Colonic mucosa (tissue), 4 donors: ENCODE data around the gene MARK1. TPM values are rescaled to one million over a fixed set of nuclear protein-coding genes. Genes with fewer than 3 reads are reported as not detected.

Experiments
- DNase-seq: peaks from one replicate; pipeline ENCODE4 v3.0.0-alpha.2; 2020
- H3K27ac ChIP-seq: fragments of 200-600 bp; one replicate; pipeline ENCODE4 v1.8.0; 2021
- H3K27me3 ChIP-seq: fragments of 200-600 bp; one replicate; pipeline ENCODE4 v1.8.0; 2021
- H3K36me3 ChIP-seq: fragments of 200-600 bp; one replicate; pipeline ENCODE4 v1.8.0; 2021
- H3K4me1 ChIP-seq: fragments of 200-600 bp; one replicate; pipeline ENCODE4 v1.8.0; 2021; ENCODE audit warnings: mild to moderate bottlenecking
- H3K4me3 ChIP-seq: fragments of 200-600 bp; one replicate; pipeline ENCODE4 v1.8.0; 2021
- H3K9ac ChIP-seq, 2 donors: one replicate each; pipeline ENCODE4 v1.7.0; 2013; ENCODE audit warnings: control low read depth in 2 of 2, low read depth in 2 of 2, low read length in 2 of 2
- H3K9me3 ChIP-seq: fragments of 200-600 bp; one replicate; pipeline ENCODE4 v1.8.0; 2021
- CTCF ChIP-seq: fragments of 200-600 bp; IDR thresholded peaks from one replicate; pipeline ENCODE4 v1.8.0; 2022; ENCODE audit warnings: antibody characterized with exemption, mild to moderate bottlenecking
- intact Hi-C: fragments of 100-400 bp; cut with DNase I; formaldehyde crosslinking; loops from one replicate; pipeline ENCODE4 v1.14.1; 2022
- total RNA-seq, 2 donors: library from RNA; stranded (reverse); fragmentation: NEBNext Ultra II Directional in 1 of 2; extraction: Animal tissue kit (Norgen Biotek cat#: 25700) in 1 of 2; gene quantifications; one replicate each; pipeline ENCODE4 v1.2.1, GENCODE V29; 2021
- donor health status: healthy.
- donor health status: DM: no; HTN: no; CAD: no.
- donor health status: DM: no; HTN: no; CAD: no.

The MARK1 gene
- total RNA-seq = 1 to 10 TPM; 1.8 to 3.3 TPM

GRCh38 chr1:220527908-220528678 is at the start of gene MARK1:
MARK1 (plus strand) TSS chr1:220528136; CDS start chr1:220528823, 687 bp downstream.
- Histone ChIP-seq H3K9ac (peak within 1 kb of the TSS; percentile 78 to 90), H3K27ac (peak within 1 kb of the TSS; percentile 39), H3K4me3 (peak within 1 kb of the TSS; percentile 79), H3K27me3 (peaks cover 10% of the 10 kb centered on the region), H3K36me3 (no peaks in the 10 kb centered on the region), H3K4me1 (no peaks in the 10 kb centered on the region), H3K9me3 (no peaks in the 10 kb centered on the region)
- DNase-seq = peak; percentile 79
- no peak for TF ChIP-seq CTCF
- intact Hi-C loops = no loop called here

GRCh38 chr1:220483700-220484099 is 44.2 kb upstream of the MARK1 start:
- Histone ChIP-seq H3K4me3 (no peak overlapping the region), H3K27ac (no peak overlapping the region), H3K36me3 (no peaks in the 10 kb centered on the region), H3K9ac (no peak overlapping the region), H3K4me1 (no peaks in the 10 kb centered on the region), H3K9me3 (no peaks in the 10 kb centered on the region), H3K27me3 (no peaks in the 10 kb centered on the region)
- TF ChIP-seq CTCF = no peak
- DNase-seq = no peak
- intact Hi-C loops = no loop called here

GRCh38 chr1:220484135-220484534 is 43.8 kb upstream of the MARK1 start:
- H3K27me3 ChIP-seq = no peaks in the 10 kb centered on the region
- no peak for TF ChIP-seq CTCF
- H3K9me3 ChIP-seq = no peaks in the 10 kb centered on the region
- no peaks in the 10 kb centered on the region for H3K4me1 ChIP-seq
- H3K27ac ChIP-seq = no peak overlapping the region
- intact Hi-C loops = no loop called here
- no peak for DNase-seq
- H3K36me3 ChIP-seq = no peaks in the 10 kb centered on the region
- H3K9ac ChIP-seq = no peak overlapping the region
- no peak overlapping the region for H3K4me3 ChIP-seq

- no peak for DNase-seq
- Histone ChIP-seq H3K4me1 (no peaks in the 10 kb centered on the region), H3K36me3 (no peaks in the 10 kb centered on the region), H3K9ac (no peak overlapping the region), H3K4me3 (no peak overlapping the region), H3K27me3 (no peaks in the 10 kb centered on the region), H3K27ac (no peak overlapping the region), H3K9me3 (no peaks in the 10 kb centered on the region)
- TF ChIP-seq CTCF = no peak
- intact Hi-C loops = no loop called here
Observed at GRCh38 chr1:220485131-220485530, 42.8 kb upstream of the MARK1 start.

- intact Hi-C loops = no loop called here
- H3K9me3 ChIP-seq = no peaks in the 10 kb centered on the region
- no peak overlapping the region for H3K9ac ChIP-seq
- H3K27ac ChIP-seq = no peak overlapping the region
- H3K27me3 ChIP-seq = no peaks in the 10 kb centered on the region
- no peak for DNase-seq
- no peak for TF ChIP-seq CTCF
- no peaks in the 10 kb centered on the region for H3K36me3 ChIP-seq
- no peak overlapping the region for H3K4me3 ChIP-seq
- H3K4me1 ChIP-seq = no peaks in the 10 kb centered on the region
Observed at GRCh38 chr1:220485791-220486190, 42.1 kb upstream of the MARK1 start.
